ENCODE measurements around the gene OMP. TPM values are rescaled to one million over a fixed set of nuclear protein-coding genes. Genes with fewer than 3 reads are reported as not detected.

OMP gene
- total and polyA plus RNA-seq, 2 of the 13 experiments (the other 11 are each of a cell fraction or from before 2014, with no cell fraction given): not detected

- TF ChIP-seq NFKB2 (CRISPR knock-in tag; IDR thresholded peaks at IDR 0.05; ENCODE audit: borderline replicate concordance) (peak; percentile 74; the same call in 1 of the 2 replicates), ISX (CRISPR knock-in tag; conservative IDR thresholded peaks at IDR 0.05) (no peak), TP53 (CRISPR knock-in tag; conservative IDR thresholded peaks at IDR 0.05) (0 out of 2 replicates have a peak, but pooled peaks have one; percentile 48), ZBTB20 (CRISPR knock-in tag; IDR thresholded peaks at IDR 0.05; ENCODE audit: borderline replicate concordance, low read depth) (peak; percentile 55; the same call in 1 of the 2 replicates), GTF2F1 (IDR thresholded peaks at IDR 0.05; ENCODE audit: low read length) (no peak), ZNF142 (CRISPR knock-in tag; IDR thresholded peaks at IDR 0.05) (0 out of 2 replicates have a peak, but pooled peaks have one; percentile 35), ZNF614 (CRISPR knock-in tag; IDR thresholded peaks at IDR 0.05; ENCODE audit: borderline replicate concordance) (0 out of 2 replicates have a peak, but pooled peaks have one; percentile 14), ZNF256 (CRISPR knock-in tag; conservative IDR thresholded peaks at IDR 0.05) (peak; percentile 84; the same call in 1 of the 2 replicates), KLF16 (CRISPR knock-in tag; IDR thresholded peaks at IDR 0.05) (peak in 1 of 2 experiments; percentile 55; a peak in 1 of 4 replicates), HNF1B (CRISPR knock-in tag; IDR thresholded peaks at IDR 0.05) (peak; percentile 58; the same call in 1 of the 2 replicates), KMT2B (CRISPR knock-in tag; IDR thresholded peaks at IDR 0.05) (no peak), ZBTB38 (CRISPR knock-in tag; IDR thresholded peaks at IDR 0.05) (no peak), ZNF430 (CRISPR knock-in tag; IDR thresholded peaks at IDR 0.05) (peak; percentile 56; the same call in 1 of the 2 replicates), POGK (CRISPR knock-in tag; conservative IDR thresholded peaks at IDR 0.05) (peak; percentile 32; the same call in 1 of the 2 replicates), PBX3 (CRISPR knock-in tag; IDR thresholded peaks at IDR 0.05; ENCODE audit: borderline replicate concordance) (peak; percentile 41; the same call in 1 of the 2 replicates), ZNF883 (CRISPR knock-in tag; IDR thresholded peaks at IDR 0.05; ENCODE audit: not compliant biosample characterization) (no peak), THAP8 (CRISPR knock-in tag; IDR thresholded peaks at IDR 0.05; ENCODE audit: borderline replicate concordance) (0 out of 2 replicates have a peak, but pooled peaks have one; percentile 57)
Observed at GRCh38 chr11:77127235-77127911, 24.7 kb downstream of the OMP start (continued).

Measured in HepG2 (cell line).